ENCODE data around the gene MAPK4.
"Not testable (repeated sequence)": the region's sequence is repeated elsewhere in the genome, so short reads cannot be mapped to it uniquely, and the experiment has no call there.

Gene MAPK4

GRCh38 chr18:50606609-50607008 lies 46.7 kb downstream of the MAPK4 start:
- no peaks in the 10 kb centered on the region for H3F3A ChIP-seq (ENCODE audit: insufficient read depth)
- H2AFZ ChIP-seq (ENCODE audit: low read depth, low read length, severe bottlenecking): no peak overlapping the region
- no peak overlapping the region for H3K4me3 ChIP-seq (ENCODE audit: insufficient read depth, low read length, poor library complexity, severe bottlenecking)
- no peaks in the 10 kb centered on the region for H3K9me2 ChIP-seq (replicated peaks; ENCODE audit: insufficient read depth, low read length)
- no peak for TF ChIP-seq EZH2phosphoT487 (conservative IDR thresholded peaks at IDR 0.05; ENCODE audit: low read length)
- TF ChIP-seq CTCF (IDR thresholded peaks at IDR 0.05; ENCODE audit: insufficient read depth, low read length, poor library complexity, severe bottlenecking): no peak
- H3K79me2 ChIP-seq (ENCODE audit: insufficient read depth, low read length): no peaks in the 10 kb centered on the region
- no peaks in the 10 kb centered on the region for H3K36me3 ChIP-seq (ENCODE audit: low read length)
- H3K27me3 ChIP-seq (ENCODE audit: low read length): no peaks in the 10 kb centered on the region
- H3K9me3 ChIP-seq (ENCODE audit: insufficient read depth, low read length): no peaks in the 10 kb centered on the region
- H3K4me2 ChIP-seq (ENCODE audit: low read depth, low read length, poor library complexity, severe bottlenecking): no peak overlapping the region
- no peak overlapping the region for H3K27ac ChIP-seq (ENCODE audit: low read depth, low read length)
- no peaks in the 10 kb centered on the region for H4K20me1 ChIP-seq (ENCODE audit: low read depth, low read length)
- H3K9ac ChIP-seq (ENCODE audit: low read length): no peak overlapping the region

- no peak overlapping the region for H3K27ac ChIP-seq (ENCODE audit: low read depth, low read length)
- H4K20me1 ChIP-seq (ENCODE audit: low read depth, low read length): no peaks in the 10 kb centered on the region
- H3F3A ChIP-seq (ENCODE audit: insufficient read depth): no peaks in the 10 kb centered on the region
- H3K9ac ChIP-seq (ENCODE audit: low read length): no peak overlapping the region
- H3K4me3 ChIP-seq (ENCODE audit: insufficient read depth, low read length, poor library complexity, severe bottlenecking): no peak overlapping the region
- no peaks in the 10 kb centered on the region for H3K9me3 ChIP-seq (ENCODE audit: insufficient read depth, low read length)
- H2AFZ ChIP-seq (ENCODE audit: low read depth, low read length, severe bottlenecking): no peak overlapping the region
- no peaks in the 10 kb centered on the region for H3K9me2 ChIP-seq (replicated peaks; ENCODE audit: insufficient read depth, low read length)
- TF ChIP-seq EZH2phosphoT487 (conservative IDR thresholded peaks at IDR 0.05; ENCODE audit: low read length) (no peak), CTCF (IDR thresholded peaks at IDR 0.05; ENCODE audit: insufficient read depth, low read length, poor library complexity, severe bottlenecking) (no peak)
- H3K36me3 ChIP-seq (ENCODE audit: low read length): no peaks in the 10 kb centered on the region
- no peak overlapping the region for H3K4me2 ChIP-seq (ENCODE audit: low read depth, low read length, poor library complexity, severe bottlenecking)
- no peaks in the 10 kb centered on the region for H3K79me2 ChIP-seq (ENCODE audit: insufficient read depth, low read length)
- no peaks in the 10 kb centered on the region for H3K27me3 ChIP-seq (ENCODE audit: low read length)
Observed at GRCh38 chr18:50607378-50607926, 47.6 kb downstream of the MAPK4 start.

GRCh38 chr18:50609171-50609570 lies 49.3 kb downstream of the MAPK4 start:
- not testable (repeated sequence) for H3K9ac ChIP-seq (ENCODE audit: low read length); H3K9me3 ChIP-seq (ENCODE audit: insufficient read depth, low read length); H3F3A ChIP-seq (ENCODE audit: insufficient read depth); H3K36me3 ChIP-seq (ENCODE audit: low read length); H3K4me3 ChIP-seq (ENCODE audit: insufficient read depth, low read length, poor library complexity, severe bottlenecking); H3K79me2 ChIP-seq (ENCODE audit: insufficient read depth, low read length); H3K4me2 ChIP-seq (ENCODE audit: low read depth, low read length, poor library complexity, severe bottlenecking); H3K27me3 ChIP-seq (ENCODE audit: low read length); H3K27ac ChIP-seq (ENCODE audit: low read depth, low read length); H4K20me1 ChIP-seq (ENCODE audit: low read depth, low read length); H2AFZ ChIP-seq (ENCODE audit: low read depth, low read length, severe bottlenecking); H3K9me2 ChIP-seq (replicated peaks; ENCODE audit: insufficient read depth, low read length)

- no peaks in the 10 kb centered on the region for H3K9me3 ChIP-seq (ENCODE audit: insufficient read depth, low read length)
- H3K9ac ChIP-seq (ENCODE audit: low read length): no peak overlapping the region
- H3K9me2 ChIP-seq (replicated peaks; ENCODE audit: insufficient read depth, low read length): no peaks in the 10 kb centered on the region
- H3K4me3 ChIP-seq (ENCODE audit: insufficient read depth, low read length, poor library complexity, severe bottlenecking): no peak overlapping the region
- TF ChIP-seq EZH2phosphoT487 (conservative IDR thresholded peaks at IDR 0.05; ENCODE audit: low read length) (no peak), CTCF (IDR thresholded peaks at IDR 0.05; ENCODE audit: insufficient read depth, low read length, poor library complexity, severe bottlenecking) (peak; percentile 19)
- H3K79me2 ChIP-seq (ENCODE audit: insufficient read depth, low read length): no peaks in the 10 kb centered on the region
- H3K27me3 ChIP-seq (ENCODE audit: low read length): no peaks in the 10 kb centered on the region
- H3K4me2 ChIP-seq (ENCODE audit: low read depth, low read length, poor library complexity, severe bottlenecking): no peak overlapping the region
- no peak overlapping the region for H2AFZ ChIP-seq (ENCODE audit: low read depth, low read length, severe bottlenecking)
- H3K27ac ChIP-seq (ENCODE audit: low read depth, low read length): no peak overlapping the region
- no peaks in the 10 kb centered on the region for H3K36me3 ChIP-seq (ENCODE audit: low read length)
- no peaks in the 10 kb centered on the region for H3F3A ChIP-seq (ENCODE audit: insufficient read depth)
- no peaks in the 10 kb centered on the region for H4K20me1 ChIP-seq (ENCODE audit: low read depth, low read length)
Observed at GRCh38 chr18:50610349-50610748, 50.5 kb downstream of the MAPK4 start.

Data from SU-DHL-6 (cell line).